SK-N-SH (cell line): ENCODE measurements around the gene FKBP4. TPM values are rescaled to one million over a fixed set of nuclear protein-coding genes. Genes with fewer than 3 reads are reported as not detected.

Experiments used
- CTCF ChIA-PET: fragments of 300-600, 350-600 bp; formaldehyde crosslinking; extraction: SDS; loops from one replicate; lab custom pipeline; 2021; lab: Yijun Ruan, JAX
- POLR2A ChIA-PET: fragments of 350-600 bp; sonication (Branson Sonifier 250); formaldehyde crosslinking; extraction: SDS; loops from one replicate; lab custom pipeline; 2020; ENCODE audit warnings: antibody characterized with exemption, inconsistent platforms; lab: Yijun Ruan, JAX
- DNase-seq: peaks from one replicate; pipeline ENCODE4 v3.0.0; 2012
- H2AFZ ChIP-seq: fragments of 200-600 bp; sonication (generic); 2 replicates; pipeline ENCODE4 v1.8.1; 2016; ENCODE audit warnings: antibody characterized with exemption, mild to moderate bottlenecking, low read depth
- H3F3A ChIP-seq: fragments of 200-600 bp; sonication (generic); replicated peaks from 2 replicates; pipeline ENCODE3; 2016; ENCODE audit warnings: antibody characterized with exemption, mild to moderate bottlenecking; ENCODE audit not compliant: insufficient read depth
- H3K27ac ChIP-seq, 2 experiments: fragments of 200-500 bp in 1 of 2; fragments of 200-600 bp in 1 of 2; sonication (Bioruptor generic) in 1 of 2; sonication (generic), shearing (Covaris generic) in 1 of 2; 2 replicates each; pipeline versions ENCODE4 v1.5.1 to v1.6.1; 2014 to 2016; ENCODE audit warnings: low read depth in 2 of 2, inconsistent platforms in 1 of 2, low read length in 1 of 2, mild to moderate bottlenecking in 1 of 2, mixed read lengths in 1 of 2
- H3K27me3 ChIP-seq: fragments of 200-600 bp; sonication (generic), shearing (Covaris generic); 2 replicates; pipeline ENCODE4 v1.6.1; 2016; ENCODE audit warnings: mixed run types; ENCODE audit not compliant: insufficient read depth
- H3K36me3 ChIP-seq, 2 experiments: fragments of 200-500 bp in 1 of 2; fragments of 200-600 bp in 1 of 2; sonication (Bioruptor generic) in 1 of 2; sonication (generic) in 1 of 2; replicated peaks in 1 of 2; 2 replicates each; pipeline versions ENCODE3 to v1.5.1; 2014 to 2016; ENCODE audit warnings: low read length in 1 of 2, mild to moderate bottlenecking in 1 of 2; ENCODE audit not compliant: insufficient read depth in 2 of 2, control insufficient read depth in 1 of 2
- H3K4me1 ChIP-seq, 2 experiments: fragments of 200-500 bp in 1 of 2; fragments of 200-600 bp in 1 of 2; sonication (Bioruptor generic) in 1 of 2; sonication (generic), shearing (Covaris generic) in 1 of 2; 2 replicates each; pipeline versions ENCODE4 v1.5.1 to v1.6.1; 2014 to 2016; ENCODE audit warnings: low read depth in 1 of 2, low read length in 1 of 2, mixed run types in 1 of 2; ENCODE audit not compliant: insufficient read depth in 2 of 2, control insufficient read depth in 1 of 2
- H3K4me2 ChIP-seq: fragments of 200-600 bp; sonication (generic), shearing (Covaris generic); 2 replicates; pipeline ENCODE4 v1.6.1; 2017; ENCODE audit warnings: mixed run types
- H3K4me3 ChIP-seq, 2 experiments: fragments of 200-500 bp in 1 of 2; fragments of 200-600 bp in 1 of 2; sonication (Bioruptor generic) in 1 of 2; sonication (generic), shearing (Covaris generic) in 1 of 2; 2 replicates each; pipeline versions ENCODE4 v1.5.1 to v1.8.1; 2014 to 2016; ENCODE audit warnings: low read depth in 2 of 2, inconsistent platforms in 1 of 2, low read length in 1 of 2, mild to moderate bottlenecking in 1 of 2, mixed read lengths in 1 of 2, moderate library complexity in 1 of 2
- H3K79me2 ChIP-seq: fragments of 200-600 bp; sonication (generic); 2 replicates; pipeline ENCODE4 v1.8.1; 2017; ENCODE audit warnings: mild to moderate bottlenecking; ENCODE audit not compliant: insufficient read depth
- H3K9ac ChIP-seq: fragments of 200-600 bp; sonication (generic); 2 replicates; pipeline ENCODE4 v1.6.1; 2017; ENCODE audit warnings: mixed run types
- H3K9me2 ChIP-seq: fragments of 200-600 bp; sonication (generic); 2 replicates; pipeline ENCODE4 v1.6.1; 2017; ENCODE audit warnings: mixed run types
- H3K9me3 ChIP-seq: fragments of 200-600 bp; sonication (generic); 2 replicates; pipeline ENCODE4 v1.6.1; 2017; ENCODE audit warnings: mixed run types, mild to moderate bottlenecking, moderate library complexity
- H4K20me1 ChIP-seq: fragments of 200-600 bp; sonication (generic); 2 replicates; pipeline ENCODE4 v1.6.1; 2017; ENCODE audit warnings: mild to moderate bottlenecking, mixed run types; ENCODE audit not compliant: insufficient read depth
- CHD2 ChIP-seq: fragments of 150-350 bp; IDR thresholded peaks from 2 replicates; pipeline ENCODE4 v1.6.1; 2018; ENCODE audit warnings: low read length; ENCODE audit not compliant: partially characterized antibody
- CTCF ChIP-seq: fragments of 200-600 bp; sonication (generic); IDR thresholded peaks from 2 replicates; pipeline ENCODE4 v1.6.1; 2017; ENCODE audit warnings: antibody characterized with exemption, mild to moderate bottlenecking, moderate library complexity
- ELF1 ChIP-seq: IDR thresholded peaks from 2 replicates; pipeline ENCODE4 v1.4.0; 2012
- FOSL2 ChIP-seq: IDR thresholded peaks from 2 replicates; pipeline ENCODE4 v1.4.0; 2012; ENCODE audit warnings: low read depth, mild to moderate bottlenecking, moderate library complexity, borderline replicate concordance
- FOXM1 ChIP-seq: IDR thresholded peaks from 2 replicates; pipeline ENCODE4 v1.4.0; 2012; ENCODE audit warnings: low read depth, mild to moderate bottlenecking
- IRF3 ChIP-seq: fragments of 150-350 bp; IDR thresholded peaks from 2 replicates; pipeline ENCODE4 v1.6.1; 2016; ENCODE audit warnings: mild to moderate bottlenecking, low read depth, low read length
- MAX ChIP-seq: IDR thresholded peaks from 2 replicates; pipeline ENCODE4 v1.4.0; 2012; ENCODE audit warnings: low read depth
- MEF2A ChIP-seq: IDR thresholded peaks from 2 replicates; pipeline ENCODE4 v1.4.0; 2012; ENCODE audit warnings: low read depth, borderline replicate concordance
- NFIC ChIP-seq: IDR thresholded peaks from 2 replicates; pipeline ENCODE4 v1.4.0; 2012; ENCODE audit warnings: borderline replicate concordance
- NRF1 ChIP-seq: IDR thresholded peaks from 2 replicates; pipeline ENCODE4 v1.6.1; 2012; ENCODE audit warnings: low read depth, mild to moderate bottlenecking, low read length
- RAD21 ChIP-seq: IDR thresholded peaks from 2 replicates; pipeline ENCODE4 v1.6.1; 2012; ENCODE audit warnings: mild to moderate bottlenecking, low read length
- RCOR1 ChIP-seq: fragments of 150-350 bp; IDR thresholded peaks from 2 replicates; pipeline ENCODE4 v1.6.1; 2017; ENCODE audit warnings: antibody characterized with exemption, low read length
- RFX5 ChIP-seq: IDR thresholded peaks from 2 replicates; pipeline ENCODE4 v1.6.1; 2012; ENCODE audit warnings: mild to moderate bottlenecking, improper control_type of control experiment, low read length
- RXRA ChIP-seq: IDR thresholded peaks from 2 replicates; pipeline ENCODE4 v1.4.0; 2012; ENCODE audit warnings: low read depth, mild to moderate bottlenecking, borderline replicate concordance
- SMC3 ChIP-seq: IDR thresholded peaks from 2 replicates; pipeline ENCODE4 v1.6.1; 2012; ENCODE audit warnings: low read depth, low read length, improper control_type of control experiment
- YY1 ChIP-seq: IDR thresholded peaks from 2 replicates; pipeline ENCODE4 v1.4.0; 2012; ENCODE audit warnings: low read depth, mild to moderate bottlenecking
- WGBS: methylation state at CpG from one replicate; pipeline ENCODE4 v1.1.6; 2017; ENCODE audit warnings: low lambda C conversion rate; 5-methylcytosine and 5-hydroxymethylcytosine counted together
- polyA plus RNA-seq, 3 experiments: library from polyadenylated mRNA; depleted of rRNA; stranded (reverse); fragments of >200 nt; gene quantifications; 2 replicates each; pipeline ENCODE4 v1.2.3, GENCODE V29; 2012

FKBP4 gene
- polyA plus RNA-seq, 1 of the 3 experiments (the other 2 are of a cell fraction): 53.2 TPM

GRCh38 chr12:2792671-2793500 lies 1.9 kb upstream of the FKBP4 start:
- Histone ChIP-seq H3K9ac (no peak overlapping the region), H3K36me3 (peaks cover 4 to 15% of the 10 kb centered on the region in 2 experiments), H3K9me2 (no peaks in the 10 kb centered on the region), H3K79me2 (peaks cover 23% of the 10 kb centered on the region), H3K4me2 (no peak overlapping the region), H4K20me1 (0 out of 2 replicates have a peak, but pooled peaks cover 5% of the 10 kb centered on the region), H3K4me3 (no peak overlapping the region), H3K27me3 (no peaks in the 10 kb centered on the region), H2AFZ (no peak overlapping the region), H3K4me1 (peaks cover 0 to 23% of the 10 kb centered on the region in 2 experiments; a peak in 3 of 4 replicates), H3F3A (no peaks in the 10 kb centered on the region), H3K27ac (no peak overlapping the region), H3K9me3 (no peaks in the 10 kb centered on the region)
- DNase-seq: no peak
- WGBS: 93% methylated on average over 25 of the region's 25 CpGs
- POLR2A ChIA-PET: no interaction called here
- CTCF ChIA-PET: interaction anchor here (0.8 to 6.7 kb wide), 3 partner anchors 8 to 109 kb away, joined by 3 to 54 read pairs (median 4); no protein-coding TSS in a partner anchor
- TF ChIP-seq MAX (no peak), RCOR1 (no peak), RXRA (no peak), NRF1 (no peak), NFIC (no peak), RFX5 (no peak), SMC3 (no peak)

GRCh38 chr12:2793561-2793960 lies 1.2 kb upstream of the FKBP4 start:
- H3K4me3 ChIP-seq: no peak overlapping the region
- DNase-seq: no peak
- POLR2A ChIA-PET: no interaction called here
- 0 out of 2 replicates have a peak, but pooled peaks cover 5% of the 10 kb centered on the region for H4K20me1 ChIP-seq
- no peak overlapping the region for H2AFZ ChIP-seq
- WGBS: 97% methylated on average over 21 of the region's 21 CpGs
- H3K27ac ChIP-seq: no peak overlapping the region
- no peak overlapping the region for H3K9ac ChIP-seq
- CTCF ChIA-PET: interaction anchor here (1.1 to 6.7 kb wide), 3 partner anchors 9 to 110 kb away, joined by 3 to 54 read pairs (median 3); no protein-coding TSS in a partner anchor
- no peaks in the 10 kb centered on the region for H3K9me3 ChIP-seq
- H3K9me2 ChIP-seq: no peaks in the 10 kb centered on the region
- H3K79me2 ChIP-seq: peaks cover 24% of the 10 kb centered on the region
- TF ChIP-seq MEF2A (no peak), FOXM1 (no peak), CHD2 (no peak), CTCF (no peak), YY1 (no peak), RCOR1 (no peak), RAD21 (no peak), IRF3 (no peak), FOSL2 (no peak), RFX5 (no peak), NRF1 (no peak), ELF1 (no peak)
- no peaks in the 10 kb centered on the region for H3F3A ChIP-seq
- H3K4me1 ChIP-seq: peaks cover 0 to 23% of the 10 kb centered on the region in 2 experiments; a peak in 3 of 4 replicates
- no peaks in the 10 kb centered on the region for H3K27me3 ChIP-seq
- H3K36me3 ChIP-seq: peaks cover 4 to 22% of the 10 kb centered on the region in 2 experiments
- H3K4me2 ChIP-seq: no peak overlapping the region
